ENCODE data around the gene ARHGAP21. TPM values are rescaled to one million over a fixed set of nuclear protein-coding genes. Genes with fewer than 3 reads are reported as not detected.
A peak's percentile ranks its signal among the peaks of the same experiment; 100 is the strongest.

ARHGAP21 gene
- total and polyA plus RNA-seq, 9 of the 15 experiments (the other 6 are each of a cell fraction or from before 2014, with no cell fraction given) = 13.6 to 145 (median 60.8) TPM

DNA sequence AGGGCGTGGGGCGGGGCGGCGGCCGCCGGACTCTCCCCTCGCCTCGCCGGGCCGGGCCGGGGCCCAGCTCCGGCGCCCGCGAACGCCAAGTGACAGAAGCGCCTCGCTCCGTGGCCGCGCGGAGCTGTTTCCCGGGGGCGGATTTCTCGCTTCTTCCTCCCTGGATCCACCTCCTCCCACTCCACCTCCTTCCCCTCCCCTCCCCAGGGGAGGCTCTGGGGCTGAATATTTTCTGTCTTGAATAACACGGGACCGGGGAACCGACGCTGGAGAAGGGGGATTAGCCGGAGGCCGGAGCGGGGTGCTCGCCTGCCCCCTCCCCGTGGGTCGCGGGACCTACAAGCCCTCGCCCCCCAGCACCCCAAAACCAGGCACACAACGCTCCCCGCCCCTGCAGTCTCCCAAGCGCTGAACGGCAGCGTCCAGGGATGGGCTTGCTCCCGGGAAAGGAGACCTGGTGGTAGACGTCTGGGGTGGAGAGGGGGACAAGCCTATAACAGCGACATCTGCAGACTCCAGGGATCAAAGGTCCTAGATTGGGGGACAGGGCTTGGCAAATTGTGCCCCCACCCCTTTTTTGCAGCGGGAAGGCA lies at the start of gene ARHGAP21 (continued):
- TF ChIP-seq, protein P1, sequence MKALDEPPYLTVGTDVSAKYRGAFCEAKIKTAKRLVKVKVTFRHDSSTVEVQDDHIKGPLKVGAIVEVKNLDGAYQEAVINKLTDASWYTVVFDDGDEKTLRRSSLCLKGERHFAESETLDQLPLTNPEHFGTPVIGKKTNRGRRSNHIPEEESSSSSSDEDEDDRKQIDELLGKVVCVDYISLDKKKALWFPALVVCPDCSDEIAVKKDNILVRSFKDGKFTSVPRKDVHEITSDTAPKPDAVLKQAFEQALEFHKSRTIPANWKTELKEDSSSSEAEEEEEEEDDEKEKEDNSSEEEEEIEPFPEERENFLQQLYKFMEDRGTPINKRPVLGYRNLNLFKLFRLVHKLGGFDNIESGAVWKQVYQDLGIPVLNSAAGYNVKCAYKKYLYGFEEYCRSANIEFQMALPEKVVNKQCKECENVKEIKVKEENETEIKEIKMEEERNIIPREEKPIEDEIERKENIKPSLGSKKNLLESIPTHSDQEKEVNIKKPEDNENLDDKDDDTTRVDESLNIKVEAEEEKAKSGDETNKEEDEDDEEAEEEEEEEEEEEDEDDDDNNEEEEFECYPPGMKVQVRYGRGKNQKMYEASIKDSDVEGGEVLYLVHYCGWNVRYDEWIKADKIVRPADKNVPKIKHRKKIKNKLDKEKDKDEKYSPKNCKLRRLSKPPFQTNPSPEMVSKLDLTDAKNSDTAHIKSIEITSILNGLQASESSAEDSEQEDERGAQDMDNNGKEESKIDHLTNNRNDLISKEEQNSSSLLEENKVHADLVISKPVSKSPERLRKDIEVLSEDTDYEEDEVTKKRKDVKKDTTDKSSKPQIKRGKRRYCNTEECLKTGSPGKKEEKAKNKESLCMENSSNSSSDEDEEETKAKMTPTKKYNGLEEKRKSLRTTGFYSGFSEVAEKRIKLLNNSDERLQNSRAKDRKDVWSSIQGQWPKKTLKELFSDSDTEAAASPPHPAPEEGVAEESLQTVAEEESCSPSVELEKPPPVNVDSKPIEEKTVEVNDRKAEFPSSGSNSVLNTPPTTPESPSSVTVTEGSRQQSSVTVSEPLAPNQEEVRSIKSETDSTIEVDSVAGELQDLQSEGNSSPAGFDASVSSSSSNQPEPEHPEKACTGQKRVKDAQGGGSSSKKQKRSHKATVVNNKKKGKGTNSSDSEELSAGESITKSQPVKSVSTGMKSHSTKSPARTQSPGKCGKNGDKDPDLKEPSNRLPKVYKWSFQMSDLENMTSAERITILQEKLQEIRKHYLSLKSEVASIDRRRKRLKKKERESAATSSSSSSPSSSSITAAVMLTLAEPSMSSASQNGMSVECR (CRISPR knock-in tag; IDR thresholded peaks at IDR 0.05) = peak; percentile 22; the same call in 1 of the 2 replicates
- TF ChIP-seq, protein P2, sequence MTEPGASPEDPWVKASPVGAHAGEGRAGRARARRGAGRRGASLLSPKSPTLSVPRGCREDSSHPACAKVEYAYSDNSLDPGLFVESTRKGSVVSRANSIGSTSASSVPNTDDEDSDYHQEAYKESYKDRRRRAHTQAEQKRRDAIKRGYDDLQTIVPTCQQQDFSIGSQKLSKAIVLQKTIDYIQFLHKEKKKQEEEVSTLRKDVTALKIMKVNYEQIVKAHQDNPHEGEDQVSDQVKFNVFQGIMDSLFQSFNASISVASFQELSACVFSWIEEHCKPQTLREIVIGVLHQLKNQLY (CRISPR knock-in tag; conservative IDR thresholded peaks at IDR 0.05) = no peak
- TF ChIP-seq CCNT2 (IDR thresholded peaks at IDR 0.05; ENCODE audit: borderline replicate concordance, extremely low read depth, insufficient read length, low read depth, low read length) (peak; percentile 23), XRCC5 (IDR thresholded peaks at IDR 0.05; ENCODE audit: low read depth, low read length) (no peak), OTX1 (CRISPR knock-in tag; IDR thresholded peaks at IDR 0.05) (0 out of 2 replicates have a peak, but pooled peaks have one; percentile 46), ZNF263 (CRISPR knock-in tag; IDR thresholded peaks at IDR 0.05; ENCODE audit: borderline replicate concordance) (peak; percentile 70), ZNF707 (CRISPR knock-in tag; conservative IDR thresholded peaks at IDR 0.05) (no peak), HDGF (IDR thresholded peaks at IDR 0.05) (0 out of 2 replicates have a peak, but pooled peaks have one; percentile 41), PHF8 (IDR thresholded peaks at IDR 0.05; ENCODE audit: borderline replicate concordance, low read length) (peak; percentile 26; the same call in 1 of the 2 replicates)
